ENCODE data around the gene PCDH18.

The PCDH18 gene

DNA sequence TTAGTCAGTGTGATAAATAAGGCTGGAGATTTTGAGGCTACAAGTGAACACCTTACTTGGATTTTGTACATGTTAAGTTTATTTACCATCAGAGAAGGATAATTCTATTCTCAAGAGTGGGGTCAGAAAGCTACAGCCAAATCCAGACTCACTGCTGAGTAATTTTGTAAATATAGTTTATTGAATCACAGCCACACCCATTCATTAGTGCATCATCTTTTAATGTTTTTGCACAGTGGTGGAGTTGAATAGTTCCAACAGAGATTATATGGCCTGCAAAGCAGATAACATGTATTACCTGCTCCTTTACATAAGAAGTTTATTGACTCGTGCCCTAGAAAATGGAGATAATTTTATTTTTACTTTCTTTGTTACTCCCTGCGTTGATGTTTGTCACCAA is 60.4 kb downstream of the PCDH18 start:
- no peak for DNase-seq (ENCODE audit: low read depth in 2 of 2)

- DNase-seq (ENCODE audit: low read depth in 2 of 2), result no peak
Observed at GRCh38 chr4:137471461-137471860, 60.8 kb downstream of the PCDH18 start.

GRCh38 chr4:137470806-137471205 is 61.5 kb downstream of the PCDH18 start:
- DNase-seq (ENCODE audit: low read depth in 2 of 2), result no peak
